Activated CD4-positive, alpha-beta T cell treated with anti-CD3 and anti-CD28 coated beads, Interleukin-2, amount 50 U/mL, for 1 hour (primary cell): Measurements from ENCODE around the gene TSPAN12.

Source experiments
- DNase-seq: peaks from one replicate; pipeline ENCODE4 v3.0.0-alpha.2; 2020

TSPAN12 gene

DNA sequence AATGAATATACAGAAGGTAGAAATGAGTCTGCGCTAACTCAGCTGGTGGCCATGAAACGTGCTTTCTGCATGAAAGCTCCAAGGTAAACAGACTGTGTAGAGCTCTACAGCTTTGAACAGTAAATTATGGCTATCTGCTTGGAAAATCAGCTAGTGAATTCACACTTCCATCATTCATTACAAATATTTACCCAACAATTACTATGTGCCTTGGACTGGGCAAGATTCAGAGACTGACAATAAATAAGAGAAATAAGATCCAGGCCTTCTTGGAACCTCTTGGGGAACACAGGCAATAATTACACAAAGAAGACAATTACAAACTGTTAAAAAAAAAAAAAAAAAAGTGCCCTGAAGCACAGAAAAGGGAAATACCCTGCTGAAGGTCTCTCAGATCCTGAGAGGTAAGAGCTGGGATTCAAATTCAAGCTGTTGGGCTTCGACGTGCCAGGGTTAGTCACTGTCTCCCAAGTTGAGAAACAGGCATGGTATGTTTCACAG lies 15.8 kb downstream of the TSPAN12 start:
- no peak for DNase-seq

DNA sequence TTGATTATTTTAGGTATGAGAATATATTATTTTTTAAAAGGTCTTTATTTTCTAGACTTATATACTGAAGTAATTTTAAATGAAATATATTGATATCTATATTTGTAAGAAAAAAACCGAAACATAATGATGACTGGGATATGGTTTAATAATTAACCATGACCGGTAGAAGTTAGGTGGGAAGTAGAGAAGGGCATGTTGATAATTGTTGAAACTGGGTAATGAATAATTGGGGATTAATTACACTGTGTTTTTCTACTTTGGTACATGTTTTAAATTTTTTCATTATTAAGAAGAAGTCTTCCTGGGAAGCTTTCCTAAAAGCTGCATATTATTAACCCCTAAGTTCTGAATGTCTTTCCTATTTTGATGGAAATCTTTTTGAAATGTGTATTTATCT lies 16.3 kb downstream of the TSPAN12 start:
- DNase-seq: no peak

DNA sequence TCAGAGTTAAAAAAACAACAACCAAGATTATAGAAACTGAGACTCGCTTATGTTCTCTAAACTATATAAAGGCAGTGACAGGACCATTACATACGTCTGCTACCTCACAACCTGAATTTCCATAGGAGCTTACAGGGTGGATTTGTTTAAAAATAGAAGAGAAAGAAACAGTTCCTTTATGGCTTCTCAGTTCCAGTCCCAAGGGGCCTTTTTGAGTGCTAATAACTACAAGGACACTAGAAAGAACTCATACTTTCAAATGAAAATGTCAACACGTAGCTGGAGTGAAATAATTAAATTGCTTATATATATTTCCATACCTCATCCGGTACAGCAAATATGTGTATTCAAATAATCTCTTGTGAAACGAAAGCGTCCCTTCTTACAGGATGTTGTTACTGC lies 19.7 kb downstream of the TSPAN12 start:
- no peak for DNase-seq

DNA sequence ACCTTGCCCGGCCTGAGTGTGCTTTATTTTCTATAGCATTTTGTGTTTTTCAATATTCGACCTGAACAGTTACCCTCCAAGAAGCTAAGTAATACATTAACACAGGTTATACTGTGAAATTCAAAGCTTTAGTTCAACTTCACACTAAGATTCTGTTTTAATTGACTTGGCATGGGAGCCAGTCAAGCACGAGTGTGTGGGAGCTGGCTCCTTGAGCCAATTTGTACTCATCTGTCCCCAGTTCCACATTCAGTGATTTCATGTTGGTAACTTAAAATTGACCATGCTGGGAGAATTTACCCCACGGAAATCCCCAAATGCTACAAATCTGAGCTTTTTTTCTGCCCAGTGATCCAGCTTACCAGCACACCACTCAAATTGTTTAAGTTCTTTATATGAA lies 20.3 kb downstream of the TSPAN12 start:
- DNase-seq: no peak

DNA sequence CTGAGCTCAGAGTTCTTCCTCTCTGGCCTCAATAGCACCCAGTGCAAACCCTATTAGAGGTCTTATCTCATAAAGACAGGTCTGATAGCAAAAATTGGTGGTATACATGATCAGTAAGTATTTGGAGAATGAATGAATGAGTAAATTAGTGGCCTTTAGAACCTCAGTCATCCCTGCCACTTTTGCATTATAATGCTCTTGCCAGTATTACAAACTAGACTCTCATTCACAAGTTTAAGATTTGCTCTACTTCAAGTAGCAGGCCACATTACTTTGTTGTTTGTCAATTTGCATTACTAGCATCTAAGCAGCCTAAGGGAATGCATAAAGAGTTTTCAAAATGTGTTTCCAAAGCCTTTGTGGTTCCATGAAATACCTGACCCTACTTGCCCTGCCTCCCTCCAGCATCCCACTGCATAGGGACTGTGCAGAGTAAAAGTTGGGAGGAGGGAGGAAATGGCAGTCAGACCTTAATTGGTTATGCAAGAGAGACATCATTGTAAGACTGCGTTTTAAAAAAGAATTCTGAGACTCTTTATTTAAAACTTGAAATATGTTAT lies 21.3 kb downstream of the TSPAN12 start:
- DNase-seq: no peak

DNA sequence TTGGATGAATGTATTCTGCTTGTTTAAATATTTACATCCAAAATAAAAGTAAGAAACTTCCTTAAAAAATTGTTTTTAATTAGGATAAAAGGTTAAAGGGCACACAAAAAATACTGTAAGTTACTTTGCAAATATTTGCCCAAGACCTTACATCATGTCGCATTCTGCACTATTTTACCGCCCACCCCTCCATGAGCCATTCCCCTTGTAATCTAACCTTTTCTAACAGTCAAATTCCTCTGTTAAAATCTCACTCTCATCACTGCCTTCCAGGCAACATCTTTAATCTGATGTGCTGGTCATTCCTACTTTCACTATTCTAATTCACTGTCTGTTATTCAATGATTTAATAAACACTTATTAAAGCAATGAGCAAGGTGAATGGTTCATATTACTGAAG lies 23.2 kb downstream of the TSPAN12 start:
- DNase-seq: no peak

DNA sequence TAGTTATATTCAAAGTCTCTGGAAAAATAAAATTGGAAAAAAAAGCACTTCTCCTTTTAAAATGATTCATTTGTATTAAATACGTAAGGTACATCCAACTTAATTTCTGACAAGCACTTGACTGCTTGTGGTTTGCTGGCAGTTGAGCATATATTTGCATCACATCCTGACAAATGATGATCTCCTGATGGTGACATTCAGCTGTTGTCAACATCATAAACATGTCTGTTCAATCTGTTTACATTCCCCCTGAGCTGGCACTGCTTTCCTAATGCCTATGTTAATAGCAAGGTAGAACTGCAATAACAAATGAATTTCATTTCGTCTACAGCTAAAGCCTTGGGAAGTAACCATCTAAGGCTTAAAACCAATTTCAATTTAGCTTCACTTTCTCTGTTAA lies 24.4 kb downstream of the TSPAN12 start:
- DNase-seq: no peak

DNA sequence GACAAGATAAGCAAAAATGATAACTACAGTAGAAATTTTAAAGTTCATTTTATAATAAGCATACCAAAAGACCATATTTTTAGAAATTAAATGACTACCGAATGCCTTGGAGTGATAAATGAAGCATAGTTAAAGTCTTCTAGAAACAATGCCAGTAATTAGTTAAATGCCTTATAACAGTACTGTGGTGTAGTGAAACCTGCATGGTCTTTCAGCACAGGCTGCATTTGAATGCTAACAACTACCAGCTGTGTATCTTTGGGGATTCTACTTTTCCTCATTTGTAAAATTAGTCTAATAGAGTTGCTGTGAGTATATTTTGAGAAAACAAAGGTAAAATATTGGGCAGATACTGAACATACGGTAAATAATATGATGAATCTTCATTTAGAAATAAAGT lies 25.1 kb downstream of the TSPAN12 start:
- DNase-seq: no peak

DNA sequence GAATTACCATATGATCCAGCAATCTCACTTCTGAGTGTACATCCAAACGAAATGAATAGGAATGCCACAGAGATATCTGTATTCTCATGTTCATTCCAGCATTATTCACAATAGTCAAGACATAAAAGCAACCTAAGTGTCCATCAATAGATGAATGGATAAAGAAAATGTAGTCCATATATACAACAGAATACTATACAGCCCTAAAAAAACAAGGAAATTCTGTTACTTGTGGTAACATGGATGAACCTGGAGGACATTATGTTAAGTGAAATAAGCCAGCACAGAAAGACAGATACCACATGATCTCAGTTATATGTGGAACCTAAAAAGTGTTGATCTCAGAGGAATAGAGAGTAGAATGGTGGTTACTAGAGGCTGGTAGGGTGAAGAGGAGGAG lies 26.7 kb downstream of the TSPAN12 start:
- no peak for DNase-seq

DNA sequence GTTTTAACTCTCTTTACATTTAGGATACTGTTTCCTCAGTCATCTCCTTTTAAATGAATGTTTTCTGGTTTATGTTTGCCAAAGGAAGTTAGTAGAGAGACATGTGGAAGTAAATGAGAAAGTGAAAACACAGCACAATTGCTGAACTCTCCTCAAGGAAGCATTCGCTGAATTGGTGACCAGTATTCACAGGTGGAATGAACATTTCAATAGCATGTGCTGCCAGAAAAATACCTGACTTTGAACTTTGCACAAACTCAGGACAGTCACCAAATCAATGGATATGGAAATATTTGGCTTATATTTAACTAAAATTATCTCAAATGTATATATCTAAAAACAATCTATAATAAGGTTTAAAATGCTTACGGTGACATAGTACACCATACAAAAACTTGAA lies 28.5 kb downstream of the TSPAN12 start:
- no peak for DNase-seq

DNA sequence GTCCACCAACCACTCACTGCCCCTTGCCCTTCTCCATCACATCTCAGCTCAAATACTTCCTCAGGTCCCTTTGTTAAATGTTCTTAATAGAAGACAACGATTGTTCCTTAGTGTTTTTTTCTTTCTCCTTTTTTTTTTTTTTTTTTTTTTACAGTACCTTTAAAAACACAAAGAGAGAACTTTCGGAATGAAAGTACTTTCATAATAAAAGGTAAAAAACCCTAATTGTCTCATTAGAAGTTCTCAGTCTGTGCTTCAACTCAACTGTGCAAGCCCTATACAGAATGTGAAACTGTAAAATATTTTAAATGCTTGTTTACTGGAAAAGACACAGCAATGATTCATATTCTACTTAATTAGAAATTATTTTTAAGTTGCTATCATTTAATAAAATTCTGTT lies 29.4 kb downstream of the TSPAN12 start:
- DNase-seq: no peak

DNA sequence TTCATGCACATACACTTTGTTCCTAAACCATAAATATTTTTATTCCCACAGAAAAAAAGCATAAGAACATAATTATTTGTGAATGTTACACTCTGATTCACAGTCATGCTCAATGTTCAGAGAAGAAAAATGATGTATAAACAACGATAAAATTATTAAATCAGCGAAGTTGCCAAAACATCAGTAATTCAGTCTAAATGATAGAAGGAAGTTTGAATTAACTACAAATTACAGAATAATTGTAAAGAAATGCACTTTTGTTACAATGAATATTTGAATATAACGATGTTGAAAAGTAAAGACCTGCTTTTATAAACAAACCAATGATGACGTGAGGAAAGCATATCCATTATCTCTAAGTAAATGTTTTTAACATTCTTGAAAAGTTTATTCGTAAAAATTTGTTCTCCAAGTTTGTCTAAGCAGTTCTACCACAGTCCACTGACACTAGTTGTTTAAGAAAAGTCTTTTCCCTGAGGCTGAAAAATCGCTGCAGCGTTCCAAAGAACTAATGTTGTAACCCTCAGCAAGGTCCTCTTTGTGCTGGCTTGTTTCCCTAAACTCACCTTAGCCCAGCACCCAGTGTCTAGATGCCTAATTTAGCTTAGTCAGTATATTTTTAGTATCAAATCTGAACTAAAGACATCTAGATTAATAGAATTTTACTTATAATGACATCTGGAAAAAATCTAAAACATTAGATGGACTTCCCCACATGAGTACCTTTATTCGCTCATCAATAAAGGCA lies 30.4 kb downstream of the TSPAN12 start:
- no peak for DNase-seq

DNA sequence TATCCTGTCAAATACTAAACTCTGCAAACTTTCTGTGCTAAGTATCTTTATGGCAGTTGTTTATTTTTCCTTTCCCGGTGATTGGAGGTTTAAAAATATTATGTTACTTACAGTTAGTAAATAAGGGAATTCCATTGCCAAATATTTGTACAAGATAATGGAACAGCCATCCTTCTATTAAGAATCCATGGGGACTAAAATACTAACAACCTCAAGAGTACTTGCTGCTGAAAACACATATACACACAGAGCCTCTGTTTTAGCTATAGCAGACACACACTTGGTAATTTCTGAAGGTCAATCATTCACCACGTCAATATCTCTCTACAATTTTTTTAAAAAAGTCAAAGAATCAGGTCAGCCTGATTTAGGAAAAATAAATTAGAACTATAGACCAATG lies 32.4 kb downstream of the TSPAN12 start:
- DNase-seq: no peak

DNA sequence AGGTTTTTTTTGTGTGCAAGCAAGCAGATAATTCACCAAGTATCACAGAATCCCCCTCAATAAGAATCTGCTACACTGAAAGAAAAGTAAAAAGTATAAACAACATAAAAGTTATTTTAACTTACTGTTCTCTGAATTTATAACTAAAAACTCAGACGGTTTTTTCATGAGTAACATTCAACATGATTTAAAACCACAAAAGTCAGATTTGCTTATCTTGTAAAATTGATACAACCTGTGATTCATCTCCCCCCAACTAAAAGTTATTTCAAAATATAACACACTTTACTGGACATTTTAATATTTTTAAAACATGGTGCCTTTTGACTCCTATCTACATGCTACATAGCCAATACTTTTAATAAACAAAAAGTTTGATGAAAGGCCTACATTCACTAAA lies 32.8 kb downstream of the TSPAN12 start:
- DNase-seq: no peak

DNA sequence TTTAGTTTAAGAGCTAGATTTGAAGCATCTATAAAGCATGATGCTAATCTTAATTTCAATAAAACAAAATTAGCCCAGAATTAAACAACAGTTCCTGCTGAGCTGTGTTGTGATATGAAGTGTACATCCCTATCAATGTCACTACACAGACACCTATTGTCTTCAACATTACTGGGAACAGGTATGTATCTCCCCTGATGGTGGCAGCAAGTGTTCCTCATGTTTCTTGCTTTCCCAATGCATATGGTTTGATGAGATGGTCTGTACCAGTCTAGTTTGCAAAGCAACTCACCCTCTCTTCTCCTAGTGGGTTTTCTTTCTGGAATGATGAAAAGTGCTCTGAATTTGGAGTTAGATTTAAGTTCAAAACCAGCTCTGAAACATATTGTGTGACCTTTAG lies 38.1 kb downstream of the TSPAN12 start:
- no peak for DNase-seq

DNA sequence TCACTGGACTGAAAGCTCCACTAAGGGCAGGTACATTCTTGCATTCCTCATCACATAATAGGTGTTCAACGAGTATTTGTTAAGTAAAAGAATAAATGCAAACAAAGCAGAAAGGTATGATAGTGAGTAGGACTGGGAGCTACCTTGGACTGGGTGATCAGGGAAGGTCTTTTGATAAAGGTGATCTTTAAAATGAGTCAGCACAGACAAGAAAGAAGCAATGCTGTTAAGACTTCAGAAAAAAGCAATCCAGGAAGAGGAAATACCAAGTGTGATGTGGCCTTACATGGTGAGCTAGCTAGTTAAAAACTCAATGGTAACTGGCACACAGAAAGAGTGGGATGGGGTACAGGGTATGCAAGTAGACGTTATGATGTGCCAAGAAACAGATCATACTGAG lies 40.1 kb downstream of the TSPAN12 start:
- DNase-seq: no peak

DNA sequence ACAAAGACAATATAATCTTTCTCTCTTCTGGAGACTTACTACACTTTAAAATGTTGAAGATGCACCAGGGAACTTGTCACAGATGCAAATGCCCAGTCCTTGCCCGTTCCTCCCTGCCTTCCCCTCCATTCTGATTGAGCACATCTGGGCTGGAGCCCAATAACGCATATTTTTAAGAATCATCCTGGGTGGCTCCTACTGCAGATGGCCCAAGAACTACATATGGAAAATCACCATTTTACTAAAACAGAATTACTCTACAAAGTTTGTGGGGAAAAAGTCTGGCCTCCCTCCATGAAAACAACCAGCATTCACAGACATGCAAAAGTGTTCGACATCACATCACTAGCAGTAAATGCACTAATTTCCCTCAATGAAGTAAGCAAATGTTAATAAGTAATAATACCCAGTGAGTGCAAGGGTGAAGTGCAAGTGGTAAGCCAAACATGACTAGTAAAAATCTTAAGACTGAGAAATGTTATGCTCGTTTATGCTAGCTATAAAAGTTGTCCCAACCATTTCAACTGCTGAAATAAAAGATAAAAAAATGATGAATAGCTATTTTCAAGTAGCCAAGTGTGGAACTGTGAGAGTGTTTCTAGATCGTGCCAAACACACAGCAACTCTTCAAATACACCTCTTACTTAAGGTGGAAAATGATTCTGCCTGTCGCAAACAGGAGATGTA lies 43.5 kb downstream of the TSPAN12 start:
- DNase-seq: no peak

DNA sequence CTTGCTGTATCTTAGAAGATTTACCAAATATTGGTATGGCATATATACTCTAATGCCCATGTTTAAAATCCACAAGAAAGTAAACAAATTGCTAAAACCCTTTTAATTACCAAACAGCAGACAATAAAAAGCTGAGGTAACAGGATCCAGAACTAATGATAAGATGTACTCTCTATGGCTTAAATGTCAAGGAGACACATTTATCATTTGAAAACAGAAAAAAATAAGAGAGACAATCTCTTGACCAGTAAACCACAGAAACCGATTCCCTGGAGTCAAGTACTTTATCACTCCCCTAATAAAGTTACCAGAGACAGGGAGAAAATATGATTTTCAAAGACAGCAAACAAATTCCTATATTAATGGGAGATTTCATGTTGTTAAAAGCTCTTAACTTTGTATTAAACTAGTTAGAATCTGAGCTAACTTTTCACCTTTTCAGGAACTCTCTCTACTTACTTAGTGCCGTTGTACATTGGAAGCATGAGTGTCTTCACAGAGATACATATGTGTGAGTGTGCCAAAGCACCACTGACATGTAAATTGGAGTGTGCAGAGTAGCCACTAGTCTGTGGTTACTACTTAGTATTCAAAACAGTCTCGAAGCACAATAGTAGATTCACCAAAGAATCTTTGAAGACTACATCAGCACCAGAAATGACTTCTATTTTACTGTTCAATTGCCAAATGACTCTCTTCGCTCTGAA lies 44.2 kb downstream of the TSPAN12 start:
- no peak for DNase-seq

DNA sequence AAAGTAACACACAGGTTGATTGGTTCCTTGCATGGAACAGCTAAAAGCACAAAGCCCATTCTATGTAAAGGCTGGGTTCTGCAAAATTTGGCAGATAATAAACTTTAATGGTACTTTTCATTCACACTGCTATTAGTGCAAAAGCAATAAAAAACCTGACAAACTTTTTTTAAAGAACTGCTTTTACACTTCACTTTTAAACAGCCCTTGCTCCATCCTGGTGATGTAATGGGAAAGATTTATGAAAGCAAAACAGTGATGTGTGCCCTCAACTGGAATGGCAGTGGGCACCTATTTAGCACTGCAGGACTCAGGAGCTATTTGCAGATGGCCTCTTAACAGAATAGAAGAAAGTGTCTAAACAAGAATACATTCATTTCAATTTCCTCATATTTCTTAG lies 44.9 kb downstream of the TSPAN12 start:
- no peak for DNase-seq

DNA sequence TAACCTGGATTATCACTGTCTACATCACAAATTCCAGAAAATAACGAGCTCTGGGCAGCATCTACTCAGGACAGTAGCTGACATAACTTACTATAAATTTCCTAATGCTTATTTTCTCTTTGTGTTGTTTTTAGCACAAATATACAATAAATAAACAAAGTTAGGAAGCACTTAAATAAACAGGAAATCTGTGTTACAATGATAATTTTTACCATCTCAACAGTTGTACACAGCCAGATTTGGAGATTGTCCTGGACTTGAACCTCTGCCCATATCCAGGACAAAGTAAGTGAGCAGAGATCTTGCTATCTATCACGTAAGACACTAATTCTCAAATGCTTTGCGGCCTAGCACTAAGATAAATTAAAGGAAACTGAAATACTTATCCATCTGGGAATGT lies 48.7 kb downstream of the TSPAN12 start:
- DNase-seq: no peak

DNA sequence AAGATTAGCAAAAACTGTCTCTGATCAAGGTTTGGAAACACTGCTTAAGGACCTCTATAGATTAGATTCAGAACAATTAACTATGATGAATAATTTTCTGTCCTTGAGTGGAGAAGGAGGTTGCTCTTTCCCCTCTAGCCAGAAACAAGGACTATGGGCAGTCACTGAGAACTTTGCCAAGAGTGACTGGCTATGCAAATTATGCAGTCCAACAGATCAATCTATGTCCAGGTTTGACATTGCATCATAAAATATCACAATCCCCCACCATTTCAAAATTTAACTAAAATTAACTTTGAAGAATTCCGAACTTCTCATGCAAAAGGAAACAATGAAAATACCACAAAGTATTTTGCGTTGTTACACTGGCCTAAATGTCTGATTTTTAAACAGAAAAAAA lies 50.6 kb downstream of the TSPAN12 start:
- DNase-seq: no peak

DNA sequence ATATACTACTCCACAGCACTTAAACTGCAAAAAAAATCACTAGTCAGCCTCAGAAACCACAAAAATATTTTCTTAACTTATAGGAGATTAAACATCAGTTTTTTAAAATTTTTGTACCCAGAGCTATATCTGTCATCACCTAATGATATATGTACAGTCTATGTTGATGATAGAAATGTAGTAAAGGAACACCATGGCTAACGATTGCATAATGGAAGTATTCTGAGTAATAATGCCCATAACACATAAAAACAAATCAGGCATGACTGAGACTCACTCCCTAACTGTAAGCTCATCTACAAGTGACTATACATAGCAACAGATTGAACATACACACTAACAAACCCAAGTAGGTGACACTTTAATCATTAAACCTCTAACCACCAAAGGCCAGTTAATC lies 51.3 kb downstream of the TSPAN12 start:
- DNase-seq: no peak

DNA sequence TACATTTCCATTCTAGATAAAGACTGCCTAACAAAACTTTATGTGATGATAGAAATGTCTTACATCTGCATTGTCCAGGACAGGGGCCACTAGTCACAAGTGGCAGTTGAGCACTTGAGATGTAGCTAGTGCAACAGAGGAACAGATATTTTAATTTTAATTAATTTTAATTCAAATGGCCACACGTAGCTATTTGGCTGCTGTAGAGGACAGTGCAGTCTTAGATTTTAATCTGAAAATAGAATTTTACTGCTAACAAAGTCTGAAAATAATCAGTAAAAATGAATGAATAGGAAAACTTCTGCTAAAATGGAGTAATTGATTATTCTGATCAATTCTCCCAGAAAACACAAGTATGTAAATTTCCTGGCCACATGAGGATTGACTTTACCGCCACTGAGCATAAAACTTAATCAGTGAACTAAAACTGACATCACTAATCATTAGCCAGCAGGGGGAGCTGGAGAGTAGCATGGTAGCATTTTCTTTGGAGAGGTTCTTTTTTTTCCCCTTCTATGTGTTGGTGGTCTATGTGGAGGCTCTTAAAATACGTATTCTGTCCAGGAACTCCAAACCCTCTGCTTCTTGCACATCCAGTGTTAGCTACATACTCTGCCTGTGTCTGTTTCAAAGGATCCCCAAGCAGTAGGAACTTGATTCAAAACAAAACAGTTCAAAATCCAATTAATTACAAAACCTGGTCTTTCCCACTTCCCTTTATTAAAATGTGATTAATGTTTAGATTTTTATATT lies 52.1 kb downstream of the TSPAN12 start:
- DNase-seq: peak; percentile 29
